Head of caudate nucleus (tissue), 42 donors: Measurements from ENCODE around the gene TERC.
"Not testable (repeated sequence)": the region's sequence is repeated elsewhere in the genome, so short reads cannot be mapped to it uniquely, and the experiment has no call there.

Experiments used
- DNase-seq, 42 donors: peaks; one replicate each; pipeline versions ENCODE4 v3.0.0 to v3.0.0-alpha.2; 2020 to 2021; ENCODE audit warnings: mixed read lengths in 7 of 42
- intact Hi-C: fragments of 100-400 bp; cut with DNase I; formaldehyde crosslinking; loops from one replicate; pipeline ENCODE4 v1.15.0; 2022

Gene TERC

DNA sequence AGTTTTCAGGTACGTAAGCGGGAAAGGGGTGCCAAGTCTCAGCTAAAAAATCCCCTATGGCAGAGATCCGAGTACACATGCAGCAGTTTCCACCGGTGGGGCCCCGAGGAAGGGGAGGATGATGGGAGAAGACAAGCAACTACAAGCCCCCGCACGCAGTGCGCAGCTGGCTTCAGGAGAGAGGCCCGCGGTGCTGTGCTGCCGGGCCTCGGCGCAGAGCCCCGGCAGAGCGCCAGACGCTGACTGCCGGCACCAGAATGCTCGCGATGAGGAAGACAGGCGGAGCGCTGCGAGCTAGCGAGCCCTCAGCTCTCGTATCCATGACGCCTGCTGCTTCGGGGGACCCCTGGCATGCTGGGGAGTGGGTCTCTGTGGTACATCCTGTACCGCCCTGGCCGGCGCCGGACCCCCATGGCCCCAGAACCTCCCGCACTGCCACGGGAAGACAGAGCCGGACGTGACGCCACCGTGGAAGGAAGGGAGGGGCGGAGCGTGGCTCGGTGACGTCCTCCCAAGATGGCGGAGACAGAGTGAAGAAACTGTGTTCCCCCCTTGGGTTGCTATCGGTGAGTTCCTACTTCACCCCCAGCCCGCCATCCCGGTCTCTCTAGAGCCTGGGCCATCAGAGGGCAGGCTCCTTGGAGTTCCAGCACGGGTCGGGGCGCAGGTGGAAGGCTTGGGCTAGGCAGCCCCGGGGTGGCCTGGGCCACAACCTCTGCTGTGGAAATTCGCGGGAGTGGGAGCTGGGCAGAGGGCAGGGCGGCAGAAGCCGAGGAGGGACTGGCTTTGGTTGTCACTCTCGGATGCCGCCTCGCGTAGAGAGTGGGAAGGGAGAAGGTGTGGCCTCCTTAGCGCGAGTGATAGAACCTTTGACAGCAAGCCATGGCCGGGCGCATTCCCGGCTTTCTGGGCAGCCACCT, 8.3 kb upstream of the TERC start, which contains the start of gene MYNN:
Gene MYNN (plus strand): TSS at position 500 of the 920 bp plus-strand sequence. CDS start 900 bp downstream, outside the sequence.
- peak; percentile 89 to 98 (median 95) for DNase-seq
- intact Hi-C loops, result no loop called here

DNA sequence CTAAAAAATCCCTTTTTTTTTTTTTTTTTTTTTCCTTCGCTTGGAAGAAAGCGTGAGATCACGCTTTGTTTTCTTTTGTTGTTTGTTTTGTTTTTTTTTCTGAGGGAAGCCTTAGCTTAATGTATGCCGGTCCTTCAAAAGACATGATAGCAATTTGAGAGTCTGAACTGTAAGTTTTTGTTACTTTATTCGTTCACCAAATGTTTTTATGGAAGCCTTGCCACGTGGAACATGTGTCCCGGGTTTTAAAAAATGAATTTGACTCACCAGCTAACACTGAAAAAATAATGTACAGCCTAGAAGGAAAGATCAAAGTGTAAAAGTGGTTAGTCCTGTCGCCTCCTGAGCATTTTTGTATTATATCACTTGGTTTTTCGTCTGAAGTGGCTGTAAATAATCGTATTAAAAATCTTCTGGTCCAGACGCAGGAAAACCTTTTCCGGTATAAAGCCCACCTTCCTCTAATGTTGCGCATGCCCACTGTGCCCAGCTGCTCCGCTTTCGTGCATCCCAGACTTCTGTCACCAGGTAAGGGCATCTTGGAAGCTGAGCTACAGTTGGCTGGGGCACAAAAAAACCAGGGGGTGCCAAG, 7.5 kb upstream of the TERC start:
- peak in 41 of 42 donors; percentile 60 to 90 (median 79) for DNase-seq
- intact Hi-C loops, result no loop called here

DNA sequence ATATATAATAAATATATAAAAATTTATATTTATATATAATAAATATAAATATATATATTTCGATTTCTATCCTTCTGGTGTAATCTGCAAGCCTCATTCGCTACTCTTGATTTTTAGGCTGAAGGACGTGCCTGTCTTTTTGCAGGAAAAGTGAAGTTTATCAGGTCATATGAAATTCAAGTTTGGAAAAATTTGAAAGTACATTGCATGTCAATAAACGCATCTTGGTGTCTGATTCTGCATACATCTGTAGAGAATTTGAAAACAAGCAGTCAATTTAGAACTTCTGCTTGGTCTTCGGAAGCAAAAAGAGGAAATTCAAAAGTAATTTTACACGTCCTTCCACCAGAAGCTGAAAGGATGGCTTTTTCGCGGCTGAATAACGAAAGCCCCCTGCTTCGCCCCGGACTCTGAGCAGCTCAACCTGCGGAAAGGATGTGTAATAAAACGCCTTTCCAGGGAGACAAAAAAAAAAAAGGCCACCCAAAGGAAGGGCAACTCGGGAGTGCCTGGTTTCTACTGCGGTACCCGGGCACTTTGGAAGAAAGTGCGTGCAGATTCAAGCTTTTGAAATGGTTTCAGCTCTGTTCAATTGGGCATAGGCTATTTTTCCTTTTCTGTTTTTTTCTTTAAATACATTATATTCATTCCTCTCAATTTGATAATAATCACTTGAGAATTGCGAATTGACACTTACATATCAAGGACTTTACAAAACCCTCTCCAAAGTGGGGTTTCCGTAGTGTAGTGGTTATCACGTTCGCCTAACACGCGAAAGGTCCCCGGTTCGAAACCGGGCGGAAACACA, 6.8 kb upstream of the TERC start:
- peak in 36 of 42 donors; percentile 9 to 86 (median 42) for DNase-seq
- intact Hi-C loops, result no loop called here

DNA sequence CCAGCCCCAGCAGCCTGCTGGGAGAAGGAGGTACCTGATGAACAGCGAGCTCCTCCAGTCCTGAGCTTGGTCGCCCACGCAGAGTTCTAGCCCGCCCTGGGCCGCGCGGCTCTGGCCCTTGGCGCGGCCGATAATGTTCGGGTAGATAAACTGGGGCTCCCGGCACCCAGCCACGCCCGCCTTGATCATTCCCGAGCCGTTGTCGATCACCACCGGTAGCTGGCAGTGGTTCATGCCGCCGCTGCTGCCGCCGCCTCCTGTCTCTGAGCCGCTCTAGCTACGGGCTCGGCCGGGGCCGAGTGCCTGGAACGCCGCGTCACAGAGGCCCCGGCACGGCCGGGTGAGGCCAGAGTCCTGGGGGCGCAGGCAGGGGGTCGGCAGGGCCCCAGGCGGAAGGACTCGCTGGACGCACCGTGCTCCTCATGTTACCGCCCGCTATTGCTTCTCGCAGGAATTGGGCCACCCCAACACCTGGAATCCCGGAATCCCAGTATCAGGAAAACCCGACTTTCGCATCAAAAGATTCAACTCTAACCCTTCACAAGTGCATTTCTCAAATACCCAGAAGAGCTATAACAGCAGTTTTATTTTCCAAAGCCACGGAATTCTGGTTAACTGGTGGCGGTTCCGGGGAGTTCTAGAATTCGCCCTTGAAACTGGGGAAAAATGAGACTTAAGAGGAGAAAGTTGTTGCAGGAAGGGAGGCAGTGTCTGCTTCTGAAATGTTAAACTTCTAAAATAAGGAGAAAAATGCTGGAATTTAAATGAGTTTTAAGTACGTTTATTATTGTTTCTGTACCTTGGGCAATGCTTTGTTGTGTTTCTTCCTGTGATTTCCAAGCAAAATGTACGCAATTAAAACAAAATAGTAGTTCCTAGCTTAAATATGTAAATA, 4.7 kb upstream of the TERC start, which contains the start of gene ACTRT3:
Gene ACTRT3 (minus strand): TSS at position 275 of the 895 bp plus-strand sequence. CDS start 41 bp downstream, at position 234.
- DNase-seq, result peak; percentile 21 to 80 (median 61)
- intact Hi-C loops, result no loop called here

DNA sequence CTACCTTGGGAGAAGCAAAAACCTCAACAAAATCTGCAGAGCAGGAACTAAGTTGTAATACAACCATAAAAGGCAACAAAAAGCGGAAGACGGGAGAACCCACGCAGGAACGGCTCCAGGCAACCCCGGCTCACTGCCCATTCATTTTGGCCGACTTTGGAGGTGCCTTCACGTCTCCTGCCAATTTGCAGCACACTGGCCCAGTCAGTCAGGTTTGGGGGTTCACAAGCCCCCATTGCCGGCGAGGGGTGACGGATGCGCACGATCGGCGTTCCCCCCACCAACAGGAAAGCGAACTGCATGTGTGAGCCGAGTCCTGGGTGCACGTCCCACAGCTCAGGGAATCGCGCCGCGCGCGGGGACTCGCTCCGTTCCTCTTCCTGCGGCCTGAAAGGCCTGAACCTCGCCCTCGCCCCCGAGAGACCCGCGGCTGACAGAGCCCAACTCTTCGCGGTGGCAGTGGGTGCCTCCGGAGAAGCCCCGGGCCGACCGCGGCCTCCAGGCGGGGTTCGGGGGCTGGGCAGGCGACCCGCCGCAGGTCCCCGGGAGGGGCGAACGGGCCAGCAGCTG, 463 bp downstream of the TERC start:
- intact Hi-C loops, result no loop called here

DNA sequence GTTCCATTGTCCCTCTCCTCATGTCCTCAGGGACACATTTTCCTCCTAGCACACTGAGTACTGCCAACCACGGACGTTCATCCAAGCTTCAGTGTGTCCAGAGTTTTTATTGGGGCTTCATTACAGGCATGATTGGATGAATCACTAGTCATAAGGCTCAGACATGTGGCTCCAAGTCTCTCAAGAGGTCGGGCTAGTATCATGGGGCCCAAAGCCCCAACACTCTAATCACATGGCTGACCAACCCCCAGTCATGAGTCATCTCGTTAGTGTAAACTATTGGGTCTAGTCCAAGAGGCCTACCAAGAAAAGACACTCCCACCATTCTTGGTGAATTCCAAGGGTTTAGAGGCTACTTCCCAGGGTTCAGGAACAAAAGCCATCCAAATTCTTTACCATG, 4.4 kb downstream of the TERC start:
- intact Hi-C loops, result no loop called here
- DNase-seq, result no peak

More for the DNA sequence above, 463 bp downstream of the TERC start:
- peak in 41 of 42 donors; percentile 36 to 80 (median 66) for DNase-seq

DNA sequence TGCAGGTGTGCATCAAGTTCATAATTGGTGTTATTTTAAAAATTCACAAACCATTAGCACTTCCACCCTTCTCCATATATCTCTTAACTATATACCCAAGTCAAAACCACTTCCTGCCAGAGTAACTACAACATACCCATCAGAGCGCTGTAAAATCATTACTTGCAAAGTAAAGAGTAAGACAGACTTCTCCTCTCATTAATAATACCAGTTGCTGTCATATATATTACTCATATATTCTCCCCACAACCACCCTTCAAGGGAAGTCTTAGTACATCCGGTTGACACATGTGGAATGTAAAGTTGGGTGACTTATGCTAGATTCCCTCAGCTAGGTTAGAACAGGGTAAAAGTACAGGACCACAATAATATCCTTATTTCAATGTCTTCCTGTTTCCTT, 5.6 kb downstream of the TERC start:
- DNase-seq, result no peak
- intact Hi-C loops, result no loop called here

DNA sequence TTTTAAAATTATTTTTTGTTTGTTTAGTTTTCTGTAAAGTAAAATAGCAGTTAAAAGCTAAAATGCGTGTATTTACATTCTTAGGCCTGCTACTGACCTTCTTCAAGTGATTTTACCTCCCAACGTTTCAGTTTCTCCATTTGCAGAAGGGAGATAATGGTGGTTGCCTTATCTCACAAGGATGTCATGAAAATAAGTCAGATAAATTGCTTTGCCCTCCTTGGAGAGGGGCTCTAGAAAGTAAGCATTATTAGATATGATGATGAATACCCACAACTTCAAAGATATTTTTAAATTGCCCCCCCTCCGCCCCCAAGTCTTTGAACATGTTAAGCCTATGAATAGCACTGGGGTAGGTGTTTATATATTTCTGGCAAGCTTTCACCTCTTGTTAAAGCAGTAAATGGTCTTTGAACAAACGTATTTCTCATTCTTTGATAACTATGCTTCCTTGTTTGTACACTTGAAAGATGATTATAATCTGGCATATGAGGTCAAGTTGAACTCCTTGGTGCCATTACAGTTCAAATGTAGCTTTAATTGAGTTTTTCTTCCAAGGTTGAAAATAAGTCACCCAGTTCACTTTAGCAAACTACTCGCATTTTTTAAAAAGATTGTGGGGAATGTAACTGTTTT, 6.4 kb downstream of the TERC start:
- intact Hi-C loops, result no loop called here
- no peak for DNase-seq

DNA sequence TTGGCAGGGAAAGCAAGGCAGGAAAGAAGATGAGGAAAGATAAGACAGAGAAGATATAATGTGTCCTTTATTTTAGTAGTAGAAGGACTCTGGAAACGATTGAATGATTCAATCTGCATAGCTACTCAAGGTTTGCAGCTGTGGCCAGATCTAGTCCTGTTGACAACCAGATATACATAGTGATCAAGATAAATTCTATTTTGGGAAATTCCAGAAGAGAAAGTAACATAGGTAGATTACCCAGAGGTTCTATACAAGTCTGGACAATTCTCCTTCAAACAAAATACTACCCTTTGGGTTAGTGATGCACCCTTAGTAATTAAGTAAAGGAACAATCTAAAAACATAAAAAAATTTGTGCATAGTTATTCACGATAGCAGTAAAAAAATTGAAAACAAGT, 9.4 kb downstream of the TERC start:
- no peak for DNase-seq
- intact Hi-C loops, result no loop called here

DNA sequence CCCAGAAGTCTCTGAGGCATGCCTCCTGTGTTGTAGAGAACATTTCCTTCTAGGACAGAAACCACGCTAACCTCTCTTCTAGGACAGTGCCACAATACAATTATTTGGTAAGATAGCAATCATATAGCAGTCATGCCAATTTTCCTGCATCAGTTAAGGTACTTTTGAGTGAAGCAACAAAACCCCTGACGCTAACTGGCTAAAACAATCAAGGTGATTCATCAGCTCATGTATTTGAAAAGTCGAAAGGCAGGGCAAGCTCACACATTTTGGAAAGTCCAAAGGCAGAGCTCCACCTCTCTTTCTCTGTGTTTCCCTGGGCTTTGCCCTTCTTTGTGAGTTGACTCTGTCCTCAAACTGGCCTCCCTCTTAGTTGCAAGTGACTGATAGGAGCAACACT, 10.1 kb downstream of the TERC start:
- intact Hi-C loops, result no loop called here
- DNase-seq, result no peak

DNA sequence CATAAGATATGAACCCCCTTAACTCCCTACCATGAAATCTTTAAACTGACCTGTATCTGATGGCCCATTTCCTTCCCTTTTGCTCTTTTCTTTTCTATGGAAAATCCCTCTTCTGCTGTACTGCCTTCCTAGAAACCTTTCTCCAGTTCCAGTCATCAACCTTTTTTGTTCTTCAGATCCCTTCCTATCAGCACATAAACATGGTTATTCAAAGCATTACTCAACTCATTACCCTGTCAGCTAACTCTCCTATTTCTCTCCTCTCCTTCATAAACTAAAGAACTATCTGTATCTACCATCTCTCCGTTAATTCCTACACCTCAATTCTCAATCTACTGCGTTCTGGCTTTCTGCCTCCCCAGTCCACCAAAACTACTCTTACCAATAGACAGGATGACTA, 13.0 kb downstream of the TERC start:
- no peak for DNase-seq
- intact Hi-C loops, result no loop called here

DNA sequence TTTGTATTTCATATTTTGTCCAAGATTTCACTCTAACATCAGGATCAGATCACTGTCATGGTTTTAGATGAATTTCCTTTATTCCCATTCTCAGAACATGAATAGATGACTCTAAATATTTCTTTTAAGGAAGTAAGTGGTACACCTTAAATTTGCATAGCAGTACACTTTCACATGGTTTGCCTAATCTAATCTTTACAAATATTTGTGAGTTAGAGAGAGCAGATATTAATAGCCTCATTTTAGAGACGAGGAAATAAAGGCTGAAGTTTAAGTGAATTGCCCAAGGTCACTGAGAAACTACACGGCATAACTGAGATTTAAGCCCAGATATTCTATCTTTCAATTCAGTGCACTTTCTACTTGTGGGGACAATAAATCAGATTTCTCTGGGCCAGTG, 14.2 kb downstream of the TERC start:
- DNase-seq, result no peak
- intact Hi-C loops, result no loop called here

DNA sequence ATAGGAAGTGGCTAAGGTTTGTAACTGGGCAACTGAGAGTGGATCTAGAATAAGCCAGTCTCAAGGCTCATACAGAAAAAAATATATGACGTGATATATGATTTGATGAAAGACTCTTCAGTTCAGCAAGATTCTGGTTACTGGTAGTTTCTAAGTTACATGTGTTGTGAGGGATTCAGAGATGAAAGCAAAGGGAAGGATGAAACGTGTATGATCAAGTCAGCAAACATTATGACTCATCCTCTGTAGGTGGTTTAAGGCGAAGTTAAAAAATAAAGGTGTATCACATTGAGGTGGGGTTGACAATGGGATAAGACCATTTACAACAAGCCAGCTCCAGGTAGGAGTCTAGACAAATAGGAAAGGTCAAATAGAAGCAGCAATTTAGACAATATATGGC, 16.2 kb downstream of the TERC start:
- intact Hi-C loops, result no loop called here
- no peak for DNase-seq

DNA sequence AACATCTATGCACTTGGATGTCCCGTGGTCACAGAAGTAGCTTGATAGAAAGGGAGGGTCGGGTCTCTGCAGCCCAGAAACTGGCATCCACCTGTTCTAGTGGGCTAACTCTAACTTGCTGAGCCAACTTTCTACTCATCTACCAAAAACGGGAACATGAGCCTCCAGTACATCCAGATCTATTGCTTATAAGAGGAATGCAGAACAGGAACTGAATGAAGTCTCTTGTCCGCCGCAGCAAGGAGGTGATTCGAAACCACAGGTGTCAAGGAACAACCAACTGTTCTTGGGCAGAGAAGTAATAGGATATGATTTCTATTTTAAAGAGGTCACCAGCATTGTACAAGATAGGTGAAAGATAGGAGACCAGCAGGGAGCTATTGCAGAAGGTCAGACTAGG, 17.9 kb downstream of the TERC start:
- intact Hi-C loops, result no loop called here
- DNase-seq, result no peak

DNA sequence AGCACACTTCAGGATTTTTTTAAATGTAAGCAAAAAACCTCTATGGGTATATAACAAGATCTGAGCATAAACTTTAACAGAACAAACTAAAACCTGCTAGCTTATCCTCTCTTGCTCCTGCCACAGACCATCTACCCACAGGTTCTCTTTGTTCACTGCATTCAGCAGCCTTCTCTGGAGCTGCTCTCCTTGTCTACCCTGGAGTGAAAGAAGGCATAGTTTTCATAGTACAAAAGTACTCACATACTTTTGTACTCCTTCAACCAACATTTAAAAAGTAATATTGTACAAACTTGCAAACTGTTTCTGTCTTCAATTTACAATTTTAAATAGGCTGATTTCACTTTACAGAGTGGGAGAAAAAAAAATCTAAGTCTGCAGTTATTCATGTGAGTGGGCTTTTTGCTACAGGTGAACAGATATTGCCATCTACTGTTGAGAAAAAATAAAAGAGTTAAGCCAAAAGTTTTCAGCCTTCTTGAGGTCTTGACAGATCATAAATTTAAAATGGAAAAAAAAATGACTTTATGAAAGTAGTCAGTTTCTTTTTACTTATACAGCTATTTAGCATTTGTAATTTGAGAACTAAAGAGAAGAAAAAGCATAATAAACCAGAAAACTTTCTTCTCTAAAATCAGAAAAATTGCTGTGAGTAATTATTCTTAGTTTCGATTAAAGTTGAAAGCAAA, 20.4 kb downstream of the TERC start:
- intact Hi-C loops, result no loop called here
- DNase-seq, result no peak

DNA sequence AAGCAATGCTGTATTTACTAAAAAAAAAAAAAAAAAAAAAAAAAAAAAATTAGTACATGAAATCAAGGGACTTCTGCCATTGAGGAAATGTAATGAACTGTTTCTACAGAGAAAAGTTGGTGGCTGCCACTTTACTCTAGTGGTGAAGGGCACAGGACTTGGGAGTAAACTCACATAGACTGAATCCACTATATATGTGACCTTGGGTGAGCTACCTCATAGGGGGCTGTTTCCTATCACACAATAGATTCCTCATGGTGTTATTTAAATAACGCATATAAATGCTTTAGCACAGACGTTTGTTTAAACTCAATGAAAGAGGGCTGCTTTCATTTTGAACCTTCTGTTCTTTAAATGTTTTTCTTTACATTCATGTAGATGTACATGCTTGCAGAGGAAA, 25.8 kb downstream of the TERC start:
- intact Hi-C loops, result no loop called here
- no peak for DNase-seq

DNA sequence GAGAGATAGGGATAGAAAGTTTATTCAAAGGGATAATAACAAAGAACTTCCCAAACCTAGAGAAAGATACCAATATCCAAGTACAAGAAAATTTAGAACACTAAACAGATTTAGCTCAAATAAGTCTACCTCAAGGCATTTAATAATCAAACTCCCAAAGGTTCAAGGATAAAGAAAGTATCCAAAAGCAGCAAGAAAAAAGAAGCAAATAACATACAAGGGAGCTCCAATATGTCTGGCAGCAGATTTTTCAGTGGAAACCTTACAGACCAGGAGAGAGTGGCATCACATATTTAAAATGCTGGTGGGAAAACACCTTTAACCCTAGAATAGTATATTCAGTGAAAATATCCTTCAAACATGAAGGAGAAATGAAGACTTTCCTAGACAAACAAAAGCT, 33.0 kb downstream of the TERC start:
- DNase-seq, intact Hi-C loops: not testable (repeated sequence)
